Measurements from ENCODE around the gene SPACDR.

The SPACDR gene

DNA sequence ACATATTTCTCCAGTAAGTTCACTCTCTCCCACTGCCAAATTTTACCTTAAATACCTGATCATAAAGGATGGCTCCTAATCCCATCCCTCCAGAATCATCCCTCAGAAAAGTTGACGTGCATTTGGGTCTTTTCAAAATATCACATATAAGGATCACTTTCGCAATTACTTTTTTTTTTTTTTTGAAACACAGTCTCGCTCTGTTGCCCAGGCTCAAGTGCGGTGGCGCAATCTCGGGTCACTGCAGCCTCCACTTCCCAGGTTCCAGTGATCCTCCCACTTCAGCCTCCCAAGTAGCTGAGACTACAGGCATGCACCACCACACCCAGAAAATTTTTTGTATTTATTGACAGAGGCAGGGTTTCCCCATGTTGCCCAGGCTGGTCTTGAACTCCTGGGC, 53.0 kb downstream of the SPACDR start:
- DNase-seq (ENCODE audit: low spot score) = no peak

DNA sequence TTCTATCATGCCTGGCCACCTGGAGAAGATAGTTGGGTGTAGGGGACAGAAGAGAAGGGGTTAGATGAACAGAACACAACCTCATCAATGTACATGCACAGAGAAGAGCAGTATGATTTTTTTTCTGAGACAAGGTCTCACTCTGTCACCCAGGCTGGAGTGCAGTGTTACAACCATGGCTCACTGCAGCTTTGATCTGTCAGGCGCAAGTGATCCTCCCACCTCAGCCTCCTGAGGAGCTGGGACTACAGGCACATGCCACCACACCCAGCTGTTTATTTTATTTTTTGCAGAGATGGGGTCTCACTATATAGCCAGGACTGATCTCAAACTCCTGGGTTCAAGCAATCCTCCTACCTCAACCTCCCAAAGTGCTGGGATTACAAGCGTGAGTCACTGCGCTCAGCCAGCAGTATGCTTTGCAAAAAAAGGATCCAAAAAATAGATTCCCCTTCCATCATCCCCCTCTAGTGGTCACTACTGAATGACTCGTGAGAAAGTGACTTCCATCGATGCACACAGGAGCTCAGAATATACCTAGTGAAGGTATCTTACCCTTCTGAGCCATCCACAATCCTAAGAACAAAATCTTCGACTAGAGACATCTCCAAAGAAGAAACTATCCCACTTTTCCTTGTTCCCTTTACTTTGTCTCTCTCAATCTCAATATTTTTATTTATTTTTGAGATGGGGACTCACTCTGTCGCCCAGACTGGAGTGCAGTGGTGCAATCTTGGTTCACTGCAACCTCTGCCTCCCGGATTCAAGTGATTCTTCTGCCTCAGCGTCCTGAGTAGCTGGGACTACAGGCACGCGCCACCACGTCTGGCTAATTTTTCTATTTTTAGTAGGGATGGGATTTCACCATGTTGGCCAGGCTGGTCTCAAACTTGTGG, 56.5 kb downstream of the SPACDR start:
- peak; percentile 85 for DNase-seq (ENCODE audit: low spot score)

DNA sequence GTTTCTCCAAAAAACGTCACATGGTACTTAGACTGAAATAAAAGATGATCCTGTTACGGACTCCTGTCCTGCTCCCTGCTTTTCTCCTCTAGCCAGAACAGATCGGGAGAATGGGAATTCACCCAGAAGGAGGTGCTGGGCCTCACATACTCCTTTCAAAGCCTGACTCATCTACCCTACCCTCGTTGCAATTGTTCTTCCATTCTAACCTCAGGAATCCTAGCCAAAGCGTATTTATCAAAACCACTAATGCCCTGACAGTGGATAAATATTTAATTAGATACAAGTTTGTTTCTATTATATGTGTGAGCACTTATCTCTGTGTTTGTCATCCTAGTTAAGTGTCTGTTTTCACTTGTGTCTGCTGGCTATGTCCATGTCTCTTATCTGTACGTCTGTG, 57.3 kb downstream of the SPACDR start:
- DNase-seq (ENCODE audit: low spot score) = peak; percentile 58
